AG04449 (cell line): ENCODE data around the gene MBOAT1.

Experiments
- CTCF ChIA-PET: fragments of 350-600 bp; formaldehyde crosslinking; extraction: SDS; loops from one replicate; lab custom pipeline; 2021; ENCODE audit warnings: antibody characterized with exemption; lab: Yijun Ruan, JAX
- POLR2A ChIA-PET: fragments of 400-600, 350-600 bp; formaldehyde crosslinking; extraction: SDS; loops from one replicate; lab custom pipeline; 2020; ENCODE audit warnings: antibody characterized with exemption, inconsistent platforms; lab: Yijun Ruan, JAX
- DNase-seq: peaks from one replicate; pipeline ENCODE4 v3.0.0-alpha.2; 2010; ENCODE audit warnings: low read depth, low spot score
- H3K4me3 ChIP-seq: 2 replicates; pipeline ENCODE4 v1.5.1; 2011; ENCODE audit warnings: low read depth, mild to moderate bottlenecking, control low read depth, low read length
- TF ChIP-seq, protein P1 (sequence below): IDR thresholded peaks from one replicate; pipeline ENCODE4 v1.5.1; 2011; ENCODE audit warnings: mild to moderate bottlenecking, moderate library complexity, low read length, control low read depth, inconsistent platforms; ENCODE audit not compliant: insufficient read depth; ENCODE audit errors: missing control alignments

Gene MBOAT1

DNA sequence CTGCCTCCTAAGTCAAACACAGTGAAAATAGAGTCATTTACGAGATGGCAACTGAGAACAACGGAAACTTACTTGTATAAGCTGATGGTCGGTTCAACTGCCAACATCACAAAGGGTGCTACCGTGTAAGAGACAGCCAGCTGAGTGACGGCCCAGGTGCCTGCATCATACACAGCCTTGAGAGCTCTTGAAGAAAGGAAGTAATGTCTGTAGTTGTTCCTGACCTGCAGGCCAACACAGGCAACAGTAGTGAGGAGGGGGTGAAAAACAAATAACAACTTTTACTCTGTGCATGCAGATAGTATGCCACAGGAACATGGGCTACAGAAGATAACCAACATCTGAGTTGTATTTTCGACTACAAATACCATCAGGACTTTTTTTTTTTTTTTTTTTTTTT lies 102.7 kb downstream of the MBOAT1 start:
- ChIA-PET POLR2A (no interaction called here), CTCF (interaction anchor here (0.9 to 2.0 kb wide), 3 partner anchors 17 to 418 kb away, joined by 3 to 8 read pairs (median 6); no protein-coding TSS in a partner anchor)
- TF ChIP-seq, protein P1, sequence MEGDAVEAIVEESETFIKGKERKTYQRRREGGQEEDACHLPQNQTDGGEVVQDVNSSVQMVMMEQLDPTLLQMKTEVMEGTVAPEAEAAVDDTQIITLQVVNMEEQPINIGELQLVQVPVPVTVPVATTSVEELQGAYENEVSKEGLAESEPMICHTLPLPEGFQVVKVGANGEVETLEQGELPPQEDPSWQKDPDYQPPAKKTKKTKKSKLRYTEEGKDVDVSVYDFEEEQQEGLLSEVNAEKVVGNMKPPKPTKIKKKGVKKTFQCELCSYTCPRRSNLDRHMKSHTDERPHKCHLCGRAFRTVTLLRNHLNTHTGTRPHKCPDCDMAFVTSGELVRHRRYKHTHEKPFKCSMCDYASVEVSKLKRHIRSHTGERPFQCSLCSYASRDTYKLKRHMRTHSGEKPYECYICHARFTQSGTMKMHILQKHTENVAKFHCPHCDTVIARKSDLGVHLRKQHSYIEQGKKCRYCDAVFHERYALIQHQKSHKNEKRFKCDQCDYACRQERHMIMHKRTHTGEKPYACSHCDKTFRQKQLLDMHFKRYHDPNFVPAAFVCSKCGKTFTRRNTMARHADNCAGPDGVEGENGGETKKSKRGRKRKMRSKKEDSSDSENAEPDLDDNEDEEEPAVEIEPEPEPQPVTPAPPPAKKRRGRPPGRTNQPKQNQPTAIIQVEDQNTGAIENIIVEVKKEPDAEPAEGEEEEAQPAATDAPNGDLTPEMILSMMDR: no peak
- no peak overlapping the region for H3K4me3 ChIP-seq
- DNase-seq: no peak

DNA sequence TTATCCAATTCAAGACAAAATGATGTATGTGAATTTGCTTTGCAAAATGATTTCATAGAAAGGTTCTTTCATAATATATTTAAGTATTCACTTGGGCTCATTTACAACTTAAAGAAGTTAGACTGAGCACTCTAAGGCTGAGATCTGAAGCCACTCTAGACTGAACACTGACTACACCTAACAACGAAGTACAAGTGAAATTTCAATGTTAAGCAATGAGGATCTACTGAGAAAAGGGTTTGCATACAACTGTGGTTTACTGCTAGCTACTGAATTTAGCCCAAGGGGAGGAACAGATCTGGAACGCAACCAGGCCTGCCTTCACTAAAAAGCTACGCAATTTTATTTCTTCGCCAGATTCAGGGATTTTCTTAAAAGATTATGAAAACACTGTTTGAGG lies 106.4 kb downstream of the MBOAT1 start:
- ChIA-PET CTCF (interaction anchor here (2.5 kb wide), 1 partner anchor 21 kb away, joined by 16 read pairs; no protein-coding TSS in a partner anchor), POLR2A (no interaction called here)
- H3K4me3 ChIP-seq: no peak overlapping the region
- TF ChIP-seq, protein P1: no peak
- no peak for DNase-seq

DNA sequence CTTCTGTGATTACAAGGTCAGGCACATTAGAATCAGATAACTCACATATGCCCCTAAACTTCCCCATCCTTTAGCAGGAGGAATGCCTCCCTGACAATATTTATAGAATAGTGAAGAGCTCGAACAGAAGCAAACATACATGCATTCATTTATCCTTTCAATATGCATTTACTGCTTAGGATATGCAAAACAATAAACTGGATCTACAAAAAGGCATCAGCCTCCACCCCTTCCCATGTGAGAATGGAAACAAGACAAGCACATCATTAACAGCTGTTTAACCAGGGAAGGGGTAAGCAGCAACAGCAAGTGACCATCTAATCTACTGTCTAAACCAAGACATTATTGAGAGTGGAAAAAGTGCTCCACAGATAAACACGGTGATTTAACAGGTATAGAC lies 107.6 kb downstream of the MBOAT1 start:
- POLR2A ChIA-PET: no interaction called here
- no peak for DNase-seq
- TF ChIP-seq, protein P1: no peak
- no peak overlapping the region for H3K4me3 ChIP-seq
- CTCF ChIA-PET: interaction anchor here (0.6 to 2.0 kb wide), 3 partner anchors 12 to 423 kb away, joined by 4 to 9 read pairs (median 5); no protein-coding TSS in a partner anchor

DNA sequence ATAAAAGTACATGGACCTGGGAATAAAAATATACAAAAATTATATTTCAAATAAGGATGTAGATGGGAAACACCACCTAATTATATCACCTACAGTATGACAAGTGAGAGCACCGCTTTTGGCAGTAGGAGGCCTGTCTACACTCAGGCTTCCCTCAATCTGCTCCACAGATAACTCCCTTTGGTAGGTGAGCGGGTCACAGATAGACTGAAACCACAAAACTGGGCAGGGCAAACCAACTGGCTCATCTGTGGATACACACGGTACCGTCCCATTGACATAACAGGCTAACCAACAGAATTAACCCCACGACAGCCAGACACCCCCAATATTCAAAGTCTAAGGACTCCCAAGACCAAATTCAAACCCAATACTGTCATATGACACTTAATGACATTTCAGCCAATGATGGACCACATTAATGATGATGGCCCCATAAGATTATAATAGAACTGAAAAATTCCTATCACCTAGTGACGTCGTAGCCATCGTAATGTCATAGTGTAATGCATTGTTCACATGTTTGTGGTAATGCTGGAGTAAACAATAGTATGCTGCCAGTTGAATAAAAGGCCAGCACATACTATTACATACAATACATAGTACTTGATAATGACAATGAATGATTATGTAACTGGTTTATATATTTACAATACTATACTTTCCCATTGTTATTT lies 109.7 kb downstream of the MBOAT1 start:
- ChIA-PET POLR2A (no interaction called here), CTCF (interaction anchor here (1.2 kb wide), 1 partner anchor 425 kb away, joined by 4 read pairs; no protein-coding TSS in a partner anchor)
- DNase-seq: no peak
- TF ChIP-seq, protein P1: no peak
- no peak overlapping the region for H3K4me3 ChIP-seq

DNA sequence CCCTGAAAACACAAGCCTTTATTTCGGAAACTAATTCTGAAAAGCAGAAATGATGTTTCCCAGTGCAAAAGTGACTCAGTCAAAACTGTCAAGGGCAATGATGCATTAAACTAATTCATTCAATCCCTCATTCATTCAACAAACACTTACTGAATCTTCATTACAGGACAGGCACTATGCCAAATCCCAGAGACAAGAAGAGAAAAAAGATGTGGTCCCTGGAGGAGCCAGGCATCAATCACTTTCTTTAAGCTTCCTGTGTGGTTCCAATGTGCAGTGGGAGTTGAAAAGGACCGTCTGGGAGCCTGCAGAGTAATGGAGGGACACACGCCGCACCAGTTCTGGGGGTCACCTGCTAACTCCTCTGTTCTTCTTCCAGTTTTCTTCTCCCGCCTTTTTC lies 113.1 kb downstream of the MBOAT1 start:
- no peak for DNase-seq
- POLR2A ChIA-PET: no interaction called here
- H3K4me3 ChIP-seq: no peak overlapping the region
- CTCF ChIA-PET: interaction anchor here (1.3 to 1.6 kb wide), 2 partner anchors 8 to 27 kb away, joined by 4 to 5 read pairs; no protein-coding TSS in a partner anchor
- TF ChIP-seq, protein P1: no peak

DNA sequence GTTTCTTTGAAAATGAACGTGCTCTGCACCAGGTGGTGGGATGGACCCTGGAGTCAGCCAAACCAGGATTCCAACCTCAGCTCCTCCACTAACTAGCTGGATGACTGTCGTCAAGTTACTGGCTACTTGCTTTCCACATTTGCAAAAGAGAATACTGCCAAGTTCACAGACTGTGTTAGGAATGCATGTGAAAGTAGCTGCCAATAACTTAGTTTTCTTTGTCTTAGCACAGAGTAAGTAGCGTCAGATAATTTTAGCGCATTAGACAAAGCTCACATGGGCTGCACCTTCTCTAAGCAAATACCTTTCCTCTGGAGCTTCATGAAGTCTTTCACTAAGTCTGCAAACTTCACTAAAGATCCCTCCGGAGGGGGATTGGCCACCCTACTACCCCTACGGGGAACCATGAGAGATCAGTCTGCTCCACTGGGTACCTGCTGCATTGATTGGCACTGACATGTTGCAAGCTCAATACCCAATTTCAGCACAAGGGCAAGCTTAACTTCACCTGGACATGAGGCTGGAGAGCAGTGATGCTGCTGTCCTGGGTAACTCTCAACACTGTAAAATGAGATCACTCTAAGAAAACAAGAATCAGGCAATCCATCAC lies 113.9 kb downstream of the MBOAT1 start:
- no peak overlapping the region for H3K4me3 ChIP-seq
- ChIA-PET CTCF (interaction anchor here (0.7 to 1.1 kb wide), 2 partner anchors 10 to 430 kb away, joined by 3 to 5 read pairs; no protein-coding TSS in a partner anchor), POLR2A (no interaction called here)
- TF ChIP-seq, protein P1: no peak
- no peak for DNase-seq
